PC-3 (cell line): Measurements from ENCODE around the gene PWWP2B. TPM values are rescaled to one million over a fixed set of nuclear protein-coding genes. Genes with fewer than 3 reads are reported as not detected.
A peak's percentile ranks its signal among the peaks of the same experiment; 100 is the strongest.

Source experiments
- ATAC-seq: fragments of 200-7000 bp; cut with Tn5 transposase; 2 replicates; pipeline ENCODE4 v1.9.1; 2020; ENCODE audit warnings: mild to moderate bottlenecking, moderate library complexity
- BruUV-seq: library from RNA; stranded (reverse); fragments of 400-500 nt; replicated peaks from 2 replicates; lab custom pipeline; 2021; lab: Mats Ljungman, UMichigan
- CTCF ChIA-PET: fragments of 300-600 bp; sonication (Branson Sonifier 250); formaldehyde crosslinking; loops from one replicate; lab custom pipeline; 2022; ENCODE audit warnings: antibody characterized with exemption; lab: Charles Lee
- POLR2A ChIA-PET: fragments of 300-600 bp; sonication (Branson Sonifier 250); formaldehyde crosslinking; loops from one replicate; lab custom pipeline; 2022; ENCODE audit warnings: antibody characterized with exemption; ENCODE audit not compliant: unreplicated experiment; lab: Charles Lee
- DNase-seq: peaks from one replicate; pipeline ENCODE4 v3.0.0-alpha.2; 2015
- H2AFZ ChIP-seq: fragments of 300-600 bp; sonication (generic); 2 replicates; pipeline ENCODE4 v1.6.0; 2016; ENCODE audit warnings: antibody characterized with exemption, low read length
- H3F3A ChIP-seq: fragments of 300-600 bp; sonication (generic); one replicate; pipeline ENCODE4 v1.6.0; 2017; ENCODE audit warnings: antibody characterized with exemption, low read length, control low read depth, mild to moderate bottlenecking; ENCODE audit not compliant: unreplicated experiment
- H3K27ac ChIP-seq: fragments of 300-600 bp; sonication (generic); 2 replicates; pipeline ENCODE4 v1.5.1; 2016; ENCODE audit warnings: mild to moderate bottlenecking, low read length
- H3K27me3 ChIP-seq: fragments of 300-600 bp; sonication (generic); 2 replicates; pipeline ENCODE4 v1.6.1; 2016; ENCODE audit warnings: low read length, mixed read lengths
- H3K36me3 ChIP-seq: fragments of 300-600 bp; sonication (generic); 2 replicates; pipeline ENCODE4 v1.6.1; 2016; ENCODE audit warnings: low read depth, mixed run types, low read length, mixed read lengths
- H3K4me1 ChIP-seq: fragments of 300-600 bp; sonication (generic); 2 replicates; pipeline ENCODE4 v1.5.1; 2016; ENCODE audit warnings: low read length; ENCODE audit not compliant: insufficient read depth
- H3K4me2 ChIP-seq: fragments of 300-600 bp; sonication (generic); 2 replicates; pipeline ENCODE4 v1.6.0; 2016; ENCODE audit warnings: low read length
- H3K4me3 ChIP-seq: fragments of 300-600 bp; sonication (generic); 2 replicates; pipeline ENCODE4 v1.5.1; 2016; ENCODE audit warnings: mild to moderate bottlenecking, low read length, mixed read lengths
- H3K79me2 ChIP-seq: fragments of 300-600 bp; sonication (generic); 2 replicates; pipeline ENCODE4 v1.6.1; 2017; ENCODE audit warnings: low read length, mixed read lengths
- H3K9ac ChIP-seq: fragments of 300-600 bp; sonication (generic); 2 replicates; pipeline ENCODE4 v1.6.0; 2016; ENCODE audit warnings: mild to moderate bottlenecking, low read length
- H3K9me2 ChIP-seq: fragments of 300-600 bp; sonication (generic); replicated peaks from 2 replicates; pipeline ENCODE4 v1.6.1; 2016; ENCODE audit warnings: mixed run types, low read length, mixed read lengths
- H3K9me3 ChIP-seq: fragments of 300-600 bp; sonication (generic); 2 replicates; pipeline ENCODE4 v1.6.1; 2016; ENCODE audit warnings: low read length, mixed read lengths
- H4K20me1 ChIP-seq: fragments of 300-600 bp; sonication (generic); 2 replicates; pipeline ENCODE4 v1.6.1; 2016; ENCODE audit warnings: low read length, mixed read lengths
- EZH2 ChIP-seq: fragments of 300-600 bp; sonication (generic); IDR thresholded peaks from one replicate; pipeline ENCODE4 v1.6.1; 2017; ENCODE audit warnings: antibody characterized with exemption, mild to moderate bottlenecking, low read length; ENCODE audit not compliant: unreplicated experiment
- EZH2phosphoT487 ChIP-seq: fragments of 300-600 bp; sonication (generic); IDR thresholded peaks from 2 replicates; pipeline ENCODE4 v1.6.1; 2018; ENCODE audit warnings: mild to moderate bottlenecking, antibody characterized with exemption, low read length, borderline replicate concordance
- intact Hi-C: fragments of 100-400 bp; cut with micrococcal nuclease; formaldehyde crosslinking; loops from 2 replicates; pipeline ENCODE4 v1.9.0; 2023
- total RNA-seq: library from RNA; depleted of rRNA; stranded (reverse); fragments of >200 nt; gene quantifications from 2 replicates; pipeline ENCODE4 v1.2.3, GENCODE V29; 2014
- TF ChIP-seq, protein P1 (sequence below): fragments of 300-600 bp; sonication (generic); conservative IDR thresholded peaks from 2 replicates; pipeline ENCODE4 v1.5.1; 2017; ENCODE audit warnings: antibody characterized with exemption, low read depth, mild to moderate bottlenecking, low read length

Gene PWWP2B
- total RNA-seq, 1 experiment from 2014 or later = 24.5 TPM

DNA sequence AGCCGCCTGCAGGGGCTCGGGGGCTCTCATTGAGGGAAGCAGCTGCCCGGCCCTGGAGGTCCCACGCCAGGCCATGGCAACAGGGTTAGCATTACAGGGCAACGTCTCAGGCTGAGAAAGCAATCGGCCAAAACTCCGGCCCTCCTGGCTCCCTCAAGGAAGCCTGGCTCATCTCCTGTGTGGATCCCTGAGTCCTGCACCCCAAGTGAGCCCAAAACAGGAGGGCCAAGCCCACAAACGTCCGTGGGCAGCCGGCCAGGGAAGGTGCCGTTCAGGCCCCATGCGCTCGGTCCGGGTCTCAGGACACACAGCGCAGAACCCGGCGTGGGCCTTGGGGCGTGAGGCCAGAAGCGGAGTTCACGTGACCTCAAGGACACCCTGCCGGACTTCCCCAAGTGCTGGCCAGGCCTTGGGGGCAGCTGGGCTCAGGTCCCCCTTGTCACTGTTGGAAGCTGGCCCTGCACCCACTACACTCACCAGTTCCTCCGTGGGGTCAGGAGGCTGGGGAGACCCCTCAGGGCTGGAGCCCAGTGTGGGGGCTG, 8.0 kb upstream of the PWWP2B start:
- Histone ChIP-seq H3K27ac (no peak overlapping the region), H3K27me3 (no peaks in the 10 kb centered on the region), H3K9me2 (no peaks in the 10 kb centered on the region), H2AFZ (no peak overlapping the region), H3F3A (no peaks in the 10 kb centered on the region), H3K9ac (no peak overlapping the region), H4K20me1 (no peaks in the 10 kb centered on the region), H3K4me3 (no peak overlapping the region), H3K36me3 (no peaks in the 10 kb centered on the region), H3K79me2 (no peaks in the 10 kb centered on the region), H3K4me1 (no peaks in the 10 kb centered on the region), H3K4me2 (no peak overlapping the region), H3K9me3 (no peaks in the 10 kb centered on the region)
- no TSS peak for BruUV-seq
- DNase-seq (no peak), ATAC-seq (0 out of 2 replicates have a peak, but pooled peaks have one; percentile 19)
- TF ChIP-seq EZH2 = no peak
- TF ChIP-seq, protein P1, sequence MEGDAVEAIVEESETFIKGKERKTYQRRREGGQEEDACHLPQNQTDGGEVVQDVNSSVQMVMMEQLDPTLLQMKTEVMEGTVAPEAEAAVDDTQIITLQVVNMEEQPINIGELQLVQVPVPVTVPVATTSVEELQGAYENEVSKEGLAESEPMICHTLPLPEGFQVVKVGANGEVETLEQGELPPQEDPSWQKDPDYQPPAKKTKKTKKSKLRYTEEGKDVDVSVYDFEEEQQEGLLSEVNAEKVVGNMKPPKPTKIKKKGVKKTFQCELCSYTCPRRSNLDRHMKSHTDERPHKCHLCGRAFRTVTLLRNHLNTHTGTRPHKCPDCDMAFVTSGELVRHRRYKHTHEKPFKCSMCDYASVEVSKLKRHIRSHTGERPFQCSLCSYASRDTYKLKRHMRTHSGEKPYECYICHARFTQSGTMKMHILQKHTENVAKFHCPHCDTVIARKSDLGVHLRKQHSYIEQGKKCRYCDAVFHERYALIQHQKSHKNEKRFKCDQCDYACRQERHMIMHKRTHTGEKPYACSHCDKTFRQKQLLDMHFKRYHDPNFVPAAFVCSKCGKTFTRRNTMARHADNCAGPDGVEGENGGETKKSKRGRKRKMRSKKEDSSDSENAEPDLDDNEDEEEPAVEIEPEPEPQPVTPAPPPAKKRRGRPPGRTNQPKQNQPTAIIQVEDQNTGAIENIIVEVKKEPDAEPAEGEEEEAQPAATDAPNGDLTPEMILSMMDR = no peak
- TF ChIP-seq EZH2phosphoT487 = no peak
- ChIA-PET CTCF (no interaction called here), POLR2A (no interaction called here)
- intact Hi-C loops = no loop called here

GRCh38 chr10:132389433-132390169, 7.4 kb upstream of the PWWP2B start:
- intact Hi-C loops = loop anchor here (2.0 kb wide), 1 partner anchor 63 kb away; no protein-coding TSS in a partner anchor
- Histone ChIP-seq H3K4me2 (no peak overlapping the region), H3K27ac (no peak overlapping the region), H3K9me3 (no peaks in the 10 kb centered on the region), H3K79me2 (no peaks in the 10 kb centered on the region), H3K4me1 (no peaks in the 10 kb centered on the region), H3K9me2 (no peaks in the 10 kb centered on the region), H3K4me3 (no peak overlapping the region), H3K27me3 (no peaks in the 10 kb centered on the region), H3F3A (no peaks in the 10 kb centered on the region), H3K36me3 (no peaks in the 10 kb centered on the region), H3K9ac (no peak overlapping the region), H2AFZ (no peak overlapping the region), H4K20me1 (no peaks in the 10 kb centered on the region)
- DNase-seq = no peak
- BruUV-seq = no TSS peak
- CTCF ChIA-PET = no interaction called here
- ATAC-seq = peak; percentile 42
- POLR2A ChIA-PET = no interaction called here
- TF ChIP-seq, protein P1 = no peak
- no peak for TF ChIP-seq EZH2phosphoT487
- no peak for TF ChIP-seq EZH2
